Erythroblast (primary cell): ENCODE data around the gene ITPR1.

ENCODE experiments used
- GATA1 ChIP-seq: IDR thresholded peaks from 2 replicates; pipeline ENCODE4 v1.6.1; 2011; ENCODE audit warnings: low read depth, mild to moderate bottlenecking, control low read depth, low read length, moderate library complexity
- POLR2A ChIP-seq: IDR thresholded peaks from 2 replicates; pipeline ENCODE4 v1.6.1; 2011; ENCODE audit warnings: mild to moderate bottlenecking, low read length

- TF ChIP-seq POLR2A (no peak), GATA1 (no peak)
These were observed 255.7 kb downstream of the ITPR1 start for GRCh38 chr3:4748701-4749378.
